HG03135 (cell line): ENCODE results near the gene TBC1D24.
"Not testable (repeated sequence)": the region's sequence is repeated elsewhere in the genome, so short reads cannot be mapped to it uniquely, and the experiment has no call there.

Experiments used
- ATAC-seq: cut with Tn5 transposase; IDR thresholded peaks from one replicate; pipeline ENCODE4 v1.9.1; 2021; ENCODE audit warnings: mild to moderate bottlenecking, moderate library complexity; ENCODE audit not compliant: unreplicated experiment

The TBC1D24 gene

DNA sequence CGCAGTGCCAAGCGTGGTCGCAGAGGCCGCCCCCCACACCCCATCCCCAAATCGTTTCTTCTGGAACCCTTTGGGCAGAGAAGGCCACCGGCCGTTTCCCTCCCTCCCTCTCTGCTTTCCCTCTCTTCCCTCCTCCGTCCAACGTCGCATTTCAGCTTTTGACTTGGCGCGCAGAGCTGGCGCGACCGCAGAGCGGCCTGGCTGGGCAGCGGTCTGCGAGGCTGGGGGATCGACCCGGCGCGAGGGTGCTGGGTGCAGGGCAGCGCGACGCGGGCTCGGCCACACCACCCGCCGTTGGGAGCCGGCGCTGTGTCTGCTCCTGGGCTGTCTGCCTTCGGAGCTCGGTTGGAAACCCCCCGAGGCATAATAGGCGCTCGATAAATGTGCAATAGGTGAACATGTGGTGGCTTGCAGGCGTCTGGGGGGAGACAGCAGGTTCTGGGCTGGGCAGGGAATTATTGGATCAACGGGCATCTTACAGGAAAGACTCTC is 6.6 kb upstream of the TBC1D24 start:
- ATAC-seq: no peak

DNA sequence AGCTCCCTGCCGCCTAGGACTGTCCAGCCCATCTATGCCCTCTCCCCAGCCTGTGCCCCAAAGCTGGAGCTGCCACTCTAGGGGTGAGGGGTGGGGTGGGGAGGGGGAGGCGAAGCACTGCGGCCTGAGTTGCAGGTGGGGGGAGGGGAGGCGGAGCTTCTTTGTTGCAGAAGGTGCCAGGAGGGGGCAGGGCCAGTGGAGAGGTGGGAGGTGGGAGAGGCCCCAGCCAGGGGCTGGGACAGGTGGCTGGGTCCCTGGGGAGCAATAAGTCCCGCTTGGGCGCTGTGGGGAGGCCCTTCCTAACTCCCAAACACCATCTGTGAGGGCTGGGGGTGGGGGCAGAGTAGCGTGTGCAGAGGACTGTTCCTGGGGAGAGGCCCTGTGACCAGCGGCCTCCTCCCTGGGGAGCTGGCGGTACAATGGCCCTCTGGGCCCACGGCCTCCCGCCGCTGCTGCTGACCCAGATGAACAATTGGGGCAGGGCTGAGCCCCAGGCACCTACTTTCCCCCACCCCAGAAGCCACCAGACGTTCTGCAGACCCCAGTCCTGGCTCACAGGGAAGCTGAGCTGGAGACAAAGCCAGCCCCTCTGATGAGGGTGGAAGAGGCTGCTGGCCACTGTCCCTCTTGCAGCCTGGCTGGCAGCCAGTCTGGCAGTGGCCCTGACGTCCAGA is 6.1 kb upstream of the TBC1D24 start:
- ATAC-seq: no peak

DNA sequence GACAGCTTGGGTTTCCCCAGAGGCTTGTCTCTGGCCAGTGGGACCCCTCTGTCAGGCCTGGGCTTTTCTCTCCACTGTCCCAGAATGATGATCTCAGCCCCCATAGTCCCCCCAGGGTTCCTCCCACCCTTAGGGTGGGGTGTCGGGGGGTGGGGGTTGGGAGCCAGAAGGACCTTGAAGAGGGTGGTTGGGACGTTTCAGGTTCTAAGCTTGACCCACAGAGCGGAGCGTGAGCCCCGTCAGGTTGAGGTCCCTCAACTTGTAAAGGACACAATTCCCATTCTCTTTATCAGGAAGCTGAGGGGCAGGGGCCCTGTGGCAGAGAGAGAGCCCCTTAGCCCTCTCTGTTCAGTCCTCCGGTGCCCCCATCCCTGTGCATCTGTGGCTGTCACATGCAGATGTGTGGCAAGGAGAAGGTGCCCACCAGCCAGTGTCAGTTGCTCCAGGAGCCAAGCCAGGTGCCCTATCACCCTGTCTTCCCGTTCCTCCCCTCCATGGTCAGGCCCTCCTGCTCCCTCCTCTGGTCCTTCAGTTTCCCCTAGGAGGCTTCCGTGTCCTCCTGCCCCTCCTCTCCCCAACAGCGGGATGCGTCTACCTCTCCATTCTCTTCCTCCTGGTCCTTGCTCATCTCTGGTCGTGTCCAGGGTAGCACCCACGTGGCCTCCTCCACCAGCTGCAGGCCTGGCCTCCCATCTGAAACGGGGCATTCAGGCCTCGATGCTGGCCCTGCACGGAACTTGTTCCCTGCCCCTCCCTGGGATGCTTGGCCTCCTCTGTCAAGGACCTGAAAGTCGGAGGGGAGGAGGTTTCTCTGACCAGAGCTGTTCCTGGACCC is 5.3 kb upstream of the TBC1D24 start:
- ATAC-seq: no peak

DNA sequence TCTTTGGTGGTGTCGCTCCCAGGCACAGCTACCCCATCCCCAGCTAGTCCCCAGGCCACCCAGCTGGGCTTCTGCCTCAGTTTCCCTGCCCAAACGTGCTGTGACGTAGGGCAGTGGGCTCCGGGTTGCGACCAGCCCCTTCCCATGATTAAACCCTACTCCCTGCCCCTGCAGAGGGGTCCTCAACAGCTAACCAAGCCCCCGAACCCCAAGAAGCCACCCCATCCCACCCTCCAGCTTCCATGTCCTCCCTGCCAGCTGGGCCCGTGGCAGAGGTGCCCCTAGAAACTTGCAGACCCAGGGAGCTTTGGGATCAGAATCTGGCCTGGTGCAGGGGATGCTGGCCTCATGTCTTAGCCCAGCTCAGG is 4.7 kb upstream of the TBC1D24 start:
- ATAC-seq: no peak

DNA sequence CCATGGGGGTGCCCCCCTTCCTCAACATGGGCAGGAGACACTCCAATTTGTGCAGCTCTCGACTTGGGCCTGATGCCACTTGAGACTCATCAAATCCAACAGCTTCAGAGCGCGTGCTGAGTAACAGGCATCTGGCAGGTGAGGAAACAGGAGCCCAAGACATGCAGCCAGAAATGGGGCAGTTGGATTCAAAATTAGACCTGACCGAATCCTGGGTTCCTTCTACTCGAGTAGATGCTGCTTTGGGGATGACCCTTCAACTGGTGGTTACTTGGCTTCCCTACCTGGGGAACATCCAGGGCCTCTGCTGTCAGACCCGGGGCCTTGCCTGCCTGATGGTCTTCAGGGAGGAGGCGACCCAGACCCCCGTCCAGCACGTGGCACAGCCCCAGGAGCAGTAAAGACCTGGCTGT is 4.3 kb upstream of the TBC1D24 start:
- no peak for ATAC-seq

DNA sequence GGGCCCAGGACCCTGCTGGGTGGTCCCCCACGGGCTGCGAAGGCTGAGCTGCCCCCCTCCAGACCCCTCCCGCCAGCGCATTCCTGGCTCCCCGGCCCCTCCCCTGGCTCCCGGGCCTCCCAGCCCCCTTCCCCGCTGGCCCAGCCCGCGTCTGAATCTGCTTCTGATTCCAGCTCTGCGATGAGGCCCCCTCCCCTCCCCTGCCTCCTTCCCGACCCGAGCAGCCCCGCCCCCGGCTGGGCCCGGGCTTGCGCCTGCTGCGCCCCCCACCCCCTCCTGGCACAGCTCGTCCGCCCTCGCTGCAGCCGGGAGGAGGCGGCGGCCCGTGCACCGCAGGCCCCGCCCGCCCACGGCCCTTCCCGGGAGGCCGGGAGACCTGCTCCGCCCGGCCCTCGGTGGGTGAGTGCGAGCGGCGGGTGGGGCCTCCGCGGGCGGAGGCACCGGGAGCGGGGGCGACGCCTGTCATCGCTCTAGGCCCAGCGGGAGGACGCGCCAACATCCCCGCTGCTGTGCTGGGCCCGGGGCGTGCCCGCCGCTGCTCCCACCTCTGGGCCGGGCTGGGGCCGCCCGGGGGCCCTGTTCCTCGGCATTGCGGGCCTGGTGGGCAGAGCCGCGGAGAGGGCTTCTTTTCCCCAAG is 3.8 kb upstream of the TBC1D24 start, which contains the start of gene NTN3:
Gene NTN3, plus strand, starts transcription at position 282 of the 637 bp plus-strand sequence. CDS start 405 bp downstream, outside the sequence.
- no peak for ATAC-seq

DNA sequence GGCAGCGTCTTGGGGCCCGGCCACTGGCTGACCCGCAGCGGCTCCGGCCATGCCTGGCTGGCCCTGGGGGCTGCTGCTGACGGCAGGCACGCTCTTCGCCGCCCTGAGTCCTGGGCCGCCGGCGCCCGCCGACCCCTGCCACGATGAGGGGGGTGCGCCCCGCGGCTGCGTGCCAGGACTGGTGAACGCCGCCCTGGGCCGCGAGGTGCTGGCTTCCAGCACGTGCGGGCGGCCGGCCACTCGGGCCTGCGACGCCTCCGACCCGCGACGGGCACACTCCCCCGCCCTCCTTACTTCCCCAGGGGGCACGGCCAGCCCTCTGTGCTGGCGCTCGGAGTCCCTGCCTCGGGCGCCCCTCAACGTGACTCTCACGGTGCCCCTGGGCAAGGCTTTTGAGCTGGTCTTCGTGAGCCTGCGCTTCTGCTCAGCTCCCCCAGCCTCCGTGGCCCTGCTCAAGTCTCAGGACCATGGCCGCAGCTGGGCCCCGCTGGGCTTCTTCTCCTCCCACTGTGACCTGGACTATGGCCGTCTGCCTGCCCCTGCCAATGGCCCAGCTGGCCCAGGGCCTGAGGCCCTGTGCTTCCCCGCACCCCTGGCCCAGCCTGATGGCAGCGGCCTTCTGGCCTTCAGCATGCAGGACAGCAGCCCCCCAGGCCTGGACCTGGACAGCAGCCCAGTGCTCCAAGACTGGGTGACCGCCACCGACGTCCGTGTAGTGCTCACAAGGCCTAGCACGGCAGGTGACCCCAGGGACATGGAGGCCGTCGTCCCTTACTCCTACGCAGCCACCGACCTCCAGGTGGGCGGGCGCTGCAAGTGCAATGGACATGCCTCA is 3.1 kb upstream of the TBC1D24 start:
- ATAC-seq: no peak

DNA sequence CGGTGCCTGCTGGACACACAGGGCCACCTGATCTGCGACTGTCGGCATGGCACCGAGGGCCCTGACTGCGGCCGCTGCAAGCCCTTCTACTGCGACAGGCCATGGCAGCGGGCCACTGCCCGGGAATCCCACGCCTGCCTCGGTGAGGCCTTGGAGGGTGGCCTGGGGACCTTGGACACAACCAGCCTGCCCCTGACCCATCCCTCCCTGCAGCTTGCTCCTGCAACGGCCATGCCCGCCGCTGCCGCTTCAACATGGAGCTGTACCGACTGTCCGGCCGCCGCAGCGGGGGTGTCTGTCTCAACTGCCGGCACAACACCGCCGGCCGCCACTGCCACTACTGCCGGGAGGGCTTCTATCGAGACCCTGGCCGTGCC is 2.5 kb upstream of the TBC1D24 start:
- no peak for ATAC-seq

DNA sequence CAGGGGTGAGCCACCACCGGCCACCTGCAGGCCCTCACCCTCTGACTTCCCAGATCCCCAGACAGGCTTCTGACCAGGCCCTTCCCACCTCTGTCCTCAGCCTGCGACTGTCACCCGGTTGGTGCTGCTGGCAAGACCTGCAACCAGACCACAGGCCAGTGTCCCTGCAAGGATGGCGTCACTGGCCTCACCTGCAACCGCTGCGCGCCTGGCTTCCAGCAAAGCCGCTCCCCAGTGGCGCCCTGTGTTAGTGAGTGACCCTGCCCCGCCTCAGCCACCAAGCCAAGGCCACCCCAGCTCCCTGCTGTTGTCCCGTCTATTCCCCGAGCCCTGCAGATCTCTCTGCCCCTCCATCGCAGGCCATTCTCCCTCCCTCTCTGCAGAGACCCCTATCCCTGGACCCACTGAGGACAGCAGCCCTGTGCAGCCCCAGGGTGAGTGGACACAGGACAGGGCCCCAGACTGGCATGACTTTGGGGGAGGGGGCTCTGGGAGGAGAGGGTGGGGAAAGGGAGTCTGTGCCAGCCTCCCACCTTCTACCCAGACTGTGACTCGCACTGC is 2.0 kb upstream of the TBC1D24 start:
- ATAC-seq: no peak

DNA sequence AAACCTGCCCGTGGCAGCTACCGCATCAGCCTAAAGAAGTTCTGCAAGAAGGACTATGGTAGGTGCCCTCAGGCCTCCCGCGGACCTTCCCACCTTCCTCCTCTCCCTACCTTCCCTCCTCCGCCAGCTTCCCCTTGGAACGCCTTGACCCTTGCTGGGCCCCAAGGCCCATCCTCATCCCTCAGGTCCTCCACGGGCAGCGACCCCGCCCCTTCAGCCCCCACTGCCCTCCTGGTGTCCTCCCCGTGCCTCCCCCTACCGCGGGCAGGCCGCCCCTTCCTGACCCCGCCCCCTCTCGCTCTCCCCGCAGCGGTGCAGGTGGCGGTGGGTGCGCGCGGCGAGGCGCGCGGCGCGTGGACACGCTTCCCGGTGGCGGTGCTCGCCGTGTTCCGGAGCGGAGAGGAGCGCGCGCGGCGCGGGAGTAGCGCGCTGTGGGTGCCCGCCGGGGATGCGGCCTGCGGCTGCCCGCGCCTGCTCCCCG is 1.4 kb upstream of the TBC1D24 start:
- no peak for ATAC-seq

DNA sequence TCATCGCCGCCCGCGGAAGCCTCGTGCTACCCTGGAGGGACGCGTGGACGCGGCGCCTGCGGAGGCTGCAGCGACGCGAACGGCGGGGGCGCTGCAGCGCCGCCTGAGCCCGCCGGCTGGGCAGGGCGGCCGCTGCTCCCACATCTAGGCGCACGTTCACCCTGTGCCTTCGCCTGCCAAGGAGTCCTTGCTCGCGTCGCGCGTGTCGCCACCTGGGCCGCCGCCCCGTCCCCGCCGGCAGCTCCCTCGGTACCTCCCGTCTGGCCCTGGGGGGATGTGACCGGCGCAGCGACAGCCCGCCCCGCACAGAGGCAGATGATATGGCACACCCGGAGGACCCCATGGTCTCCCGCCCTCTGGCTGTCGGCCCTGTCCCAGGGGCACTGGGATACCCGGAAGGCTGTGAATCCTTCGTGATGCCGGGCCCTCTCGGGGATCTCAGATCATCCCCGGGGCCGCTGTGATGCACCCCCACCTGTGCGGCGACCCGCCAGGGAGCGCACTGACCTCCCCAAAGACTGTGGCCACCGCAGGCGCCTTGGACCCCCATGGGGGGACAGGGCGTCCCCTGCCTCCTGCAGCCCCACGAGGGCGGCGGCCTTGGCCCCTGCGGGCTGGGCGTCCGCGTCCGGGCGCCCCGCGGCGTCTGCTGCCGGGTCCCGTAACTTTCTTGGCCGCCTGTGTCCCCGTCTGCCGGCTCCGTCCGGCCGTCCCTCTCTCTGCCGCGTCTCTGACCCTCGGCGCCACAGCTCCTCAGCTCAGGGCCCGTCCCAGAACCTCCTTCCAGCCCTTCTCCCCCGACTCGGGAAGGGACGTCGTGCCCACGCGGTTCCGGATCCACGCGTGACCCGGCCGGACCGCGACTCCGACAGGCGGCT is 689 bp upstream of the TBC1D24 start:
- peak; percentile 20 for ATAC-seq

DNA sequence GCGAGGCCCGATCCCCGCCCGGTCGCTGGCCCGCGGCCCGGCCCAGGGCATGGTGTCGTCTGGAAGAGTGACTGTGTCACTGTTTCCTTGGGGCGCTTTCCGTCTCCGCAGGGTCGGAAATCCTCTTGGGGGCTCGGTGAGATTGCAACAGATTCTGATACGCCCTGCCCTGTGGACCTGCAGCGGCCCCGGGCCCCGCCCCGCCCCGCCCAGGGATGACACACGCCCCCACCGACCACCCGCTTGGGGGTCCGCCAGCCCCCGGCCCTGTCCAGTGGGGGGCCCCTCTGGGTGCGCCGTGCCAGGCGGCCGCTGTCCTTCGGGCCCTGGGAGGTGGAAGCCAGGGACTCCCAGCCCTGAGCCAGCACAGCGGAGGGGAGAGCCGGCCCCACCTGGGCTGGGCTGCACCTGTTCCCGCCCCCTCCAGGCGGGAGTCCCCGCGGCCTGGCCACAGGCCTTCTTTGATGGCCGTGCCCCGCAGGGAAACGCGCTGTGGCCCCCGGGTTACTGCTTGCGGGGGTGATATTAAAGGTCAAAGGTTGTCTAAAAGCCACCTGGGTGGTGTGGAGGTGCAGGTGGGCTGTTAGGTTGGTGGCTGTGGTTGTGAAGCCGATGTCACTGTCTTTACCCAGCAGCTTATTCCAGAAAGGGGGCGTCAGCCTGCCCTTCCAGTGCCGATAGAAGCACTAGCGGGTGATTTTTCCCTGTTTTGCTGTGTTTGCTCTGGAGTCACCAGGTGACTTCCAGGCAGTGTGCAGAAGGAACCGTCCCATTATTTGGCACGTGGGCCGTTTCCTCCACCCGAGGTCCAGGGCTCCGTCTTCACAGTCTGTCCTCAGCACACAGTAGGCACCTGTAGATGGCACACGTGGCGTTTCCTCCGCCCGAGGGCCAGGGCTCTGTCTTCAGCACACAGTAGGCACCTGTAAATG is 752 bp downstream of the TBC1D24 start:
- peak; percentile 7 for ATAC-seq

DNA sequence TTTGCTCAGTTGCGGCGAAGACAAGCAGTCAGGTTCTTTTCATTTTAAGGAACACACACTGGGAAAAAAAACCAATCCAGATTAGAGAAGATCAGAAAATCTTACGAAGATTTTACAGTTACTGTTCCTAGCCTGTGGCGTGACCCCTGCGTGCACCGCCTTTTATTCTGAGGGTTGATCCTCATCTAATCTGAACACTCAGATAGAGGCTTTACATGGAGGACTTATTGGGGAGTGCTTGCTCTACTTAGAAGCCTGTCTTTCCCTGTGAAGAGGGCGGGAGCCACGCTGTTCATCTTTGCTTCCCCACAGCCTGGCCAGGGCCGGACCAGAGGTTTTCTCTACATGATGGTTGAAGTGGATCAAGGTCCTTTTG is 1.4 kb downstream of the TBC1D24 start:
- no peak for ATAC-seq

DNA sequence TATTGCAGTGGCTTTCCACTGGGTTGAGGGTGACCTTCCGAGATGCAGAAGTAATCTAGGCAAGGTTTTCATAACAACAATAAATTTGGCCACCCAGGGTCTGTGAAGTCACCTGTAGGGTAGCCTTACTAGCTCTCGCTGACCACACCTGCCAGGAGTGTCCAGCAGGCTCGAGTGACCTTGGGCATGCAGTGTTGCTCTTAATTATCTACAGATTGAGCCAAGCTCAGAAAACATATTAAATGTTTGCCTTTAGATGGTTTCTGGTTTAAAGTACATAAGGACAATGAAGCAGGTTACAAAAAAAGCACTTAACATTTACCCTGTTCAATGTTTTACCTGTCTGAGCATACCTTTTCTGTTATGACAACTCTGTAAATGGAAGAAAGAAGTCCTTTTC is 1.8 kb downstream of the TBC1D24 start:
- ATAC-seq: no peak

DNA sequence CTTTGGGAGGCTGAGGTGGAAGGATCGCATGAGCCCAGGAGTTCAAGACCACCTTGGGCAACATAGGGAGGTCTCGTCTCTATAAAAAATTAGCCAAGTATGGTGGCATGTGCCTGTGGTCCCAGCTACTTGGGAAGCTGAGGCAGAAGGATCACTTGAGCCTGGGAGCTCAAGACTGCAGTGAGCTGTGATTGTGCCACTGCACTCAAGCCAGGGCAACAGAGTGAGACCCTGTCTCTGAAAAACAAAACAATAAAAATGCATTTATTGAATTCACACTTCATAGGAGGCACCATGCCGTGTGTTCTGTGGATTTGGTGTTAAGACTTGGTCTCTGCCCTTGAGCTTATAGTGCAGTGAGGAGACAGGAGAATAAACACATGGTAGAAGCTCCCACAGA is 2.4 kb downstream of the TBC1D24 start:
- no peak for ATAC-seq

DNA sequence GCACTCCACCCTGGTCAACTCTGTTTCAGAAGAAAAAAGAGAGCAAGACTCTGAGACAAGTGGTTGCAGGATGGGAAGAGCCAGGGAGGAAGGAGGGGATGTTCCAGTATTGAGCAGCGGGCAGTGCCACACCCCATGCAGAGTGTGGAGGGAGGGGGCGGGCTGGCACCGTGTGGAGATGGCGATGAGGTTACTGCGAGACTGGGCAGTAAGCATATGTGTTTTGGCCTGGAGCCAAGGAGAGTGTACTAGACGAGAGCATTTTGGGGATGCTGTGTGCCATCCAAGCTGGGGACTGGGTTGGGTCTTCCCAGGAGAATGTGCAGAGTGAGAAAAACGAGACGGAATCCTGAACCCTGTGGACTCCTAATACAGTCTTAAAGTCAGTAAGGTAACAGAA is 3.4 kb downstream of the TBC1D24 start:
- ATAC-seq: no peak

DNA sequence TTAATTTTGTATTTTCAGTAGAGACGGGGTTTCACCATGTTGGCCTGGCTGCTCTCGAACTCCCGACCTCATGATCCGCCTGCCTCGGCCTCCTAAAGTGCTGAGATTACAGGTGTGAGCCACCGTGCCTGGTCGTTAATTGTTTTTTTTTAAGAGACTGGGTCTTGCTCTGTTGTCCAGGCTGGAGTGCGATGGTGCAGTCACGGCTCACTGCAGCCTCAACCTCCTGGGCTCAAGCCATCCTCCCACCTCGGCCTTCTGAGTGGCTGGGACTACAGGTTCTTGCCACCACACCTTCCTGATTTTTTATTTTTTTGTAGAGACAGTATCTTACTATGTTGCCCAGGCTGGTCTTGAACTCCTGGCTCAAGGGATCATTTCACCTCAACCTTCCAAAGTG is 5.1 kb downstream of the TBC1D24 start:
- not testable (repeated sequence) for ATAC-seq

DNA sequence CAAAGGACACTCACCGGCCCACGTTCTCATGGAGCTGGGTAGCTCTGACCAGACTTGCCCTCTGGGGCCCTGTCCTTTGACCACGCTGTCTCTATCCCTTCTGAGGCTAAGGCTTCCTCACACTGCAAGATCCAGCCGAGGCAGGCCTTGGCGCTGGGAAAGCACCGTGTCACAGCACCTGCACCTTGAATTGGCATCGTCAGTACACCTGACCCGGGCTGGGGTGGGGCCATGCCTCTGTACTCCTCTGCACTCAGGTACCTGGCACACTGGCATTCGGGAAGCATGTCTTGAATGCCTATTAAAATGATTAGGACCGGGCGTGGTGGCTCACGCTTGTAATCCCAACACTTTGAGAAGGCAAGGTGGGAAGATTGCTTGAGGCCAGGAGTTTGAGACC is 6.0 kb downstream of the TBC1D24 start:
- no peak for ATAC-seq
